Fibroblast of lung (primary cell): Measurements from ENCODE around the gene TBC1D19.
"Not testable (repeated sequence)": the region's sequence is repeated elsewhere in the genome, so short reads cannot be mapped to it uniquely, and the experiment has no call there.

Source experiments
- CTCF ChIP-seq, 2 donors: IDR thresholded peaks in 1 of 2; conservative IDR thresholded peaks in 1 of 2; 1 replicate in 1 of 2; 2 replicates in 1 of 2; pipeline ENCODE4 v1.5.1; 2011 to 2012; ENCODE audit warnings: low read length in 2 of 2, control low read depth in 1 of 2, inconsistent platforms in 1 of 2, low read depth in 1 of 2, mild to moderate bottlenecking in 1 of 2
- EZH2 ChIP-seq: IDR thresholded peaks from 2 replicates; pipeline ENCODE4 v1.5.1; 2012; ENCODE audit warnings: low read length, control low read depth, mild to moderate bottlenecking; ENCODE audit errors: missing control alignments

DNA sequence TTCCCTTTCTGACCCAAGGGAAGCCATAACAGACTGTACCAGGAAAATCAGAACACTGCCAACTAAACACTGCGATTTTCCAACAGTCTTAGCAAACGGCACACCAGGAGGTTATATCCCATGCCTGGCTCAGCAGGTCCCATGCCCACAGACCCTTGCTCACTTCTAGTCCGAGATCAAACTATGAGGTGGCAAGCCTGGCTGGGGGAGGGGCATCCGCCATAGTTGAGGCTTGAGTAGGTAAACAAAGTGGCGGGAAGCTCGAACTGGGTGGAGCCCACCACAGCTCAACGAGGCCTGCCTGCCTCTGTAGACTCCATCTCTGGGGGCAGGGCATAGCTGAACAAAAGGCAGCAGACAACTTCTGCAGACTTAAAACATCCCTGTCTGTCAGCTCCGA, 56.8 kb downstream of the TBC1D19 start:
- not testable (repeated sequence) for TF ChIP-seq EZH2; CTCF (conservative IDR thresholded peaks at IDR 0.05 in 1 of 2, IDR thresholded peaks at IDR 0.05 in 1 of 2; ENCODE audit: low read depth in 1 of 2, low read length in 2 of 2)
